Prostate gland (tissue), 2 donors: ENCODE data around the gene FYTTD1. TPM values are rescaled to one million over a fixed set of nuclear protein-coding genes. Genes with fewer than 3 reads are reported as not detected.

Source experiments
- DNase-seq: peaks from one replicate; pipeline ENCODE4 v3.0.0-alpha.2; 2019; ENCODE audit warnings: low spot score
- H3K27ac ChIP-seq, 2 donors: fragments of 200-600 bp; sonication (generic); 2 replicates each; pipeline ENCODE4 v1.5.1; 2017 to 2019
- H3K27me3 ChIP-seq: fragments of 200-600 bp; sonication (generic); replicated peaks from 2 replicates; pipeline ENCODE4 v1.5.1; 2019; ENCODE audit not compliant: insufficient read depth
- H3K36me3 ChIP-seq, 2 donors: fragments of 200-600 bp; sonication (generic); 1 replicate in 1 of 2; 2 replicates in 1 of 2; pipeline versions ENCODE4 v1.5.1 to v1.8.1; 2017 to 2019
- H3K4me1 ChIP-seq: fragments of 200-600 bp; sonication (generic); replicated peaks from 2 replicates; pipeline ENCODE4 v1.5.1; 2019
- H3K4me3 ChIP-seq, 2 donors: fragments of 200-600 bp; sonication (generic); 2 replicates each; pipeline ENCODE4 v1.5.1; 2017 to 2019
- H3K9me3 ChIP-seq: fragments of 200-600 bp; sonication (generic); 2 replicates; pipeline ENCODE4 v1.5.1; 2017
- POLR2A ChIP-seq: fragments of 450-650 bp; IDR thresholded peaks from one replicate; pipeline ENCODE4 v1.6.1; 2016; ENCODE audit warnings: antibody characterized with exemption, mild to moderate bottlenecking
- POLR2AphosphoS5 ChIP-seq: sonication (generic); formaldehyde crosslinking; IDR thresholded peaks from one replicate; pipeline ENCODE4 v1.6.1; 2017; ENCODE audit warnings: antibody characterized with exemption
- WGBS: methylation state at CpG from one replicate; pipeline ENCODE4 v1.1.5; 2018; 5-methylcytosine and 5-hydroxymethylcytosine counted together
- intact Hi-C: fragments of 100-400 bp; cut with DNase I; formaldehyde crosslinking; loops from one replicate; pipeline ENCODE4 v1.14.2; 2022
- total RNA-seq, 2 donors: library from RNA; depleted of rRNA; stranded (reverse); fragments of >200 nt; gene quantifications; one replicate each; pipeline ENCODE4 v1.1.0, GENCODE V29; 2016
- TF ChIP-seq, protein P1 (sequence below), 4 experiments: fragments of 200-600 bp in 2 of 4; fragments of 450-650 bp in 2 of 4; sonication (generic) in 2 of 4; IDR thresholded peaks; 1 replicate in 3 of 4; 2 replicates in 1 of 4; pipeline ENCODE4 v1.5.1; 2016 to 2019; ENCODE audit warnings: antibody characterized with exemption in 4 of 4, mild to moderate bottlenecking in 2 of 4, moderate library complexity in 2 of 4

Gene FYTTD1
- total RNA-seq, 2 donors from 2014 or later = 27.7 to 69.5 TPM

DNA sequence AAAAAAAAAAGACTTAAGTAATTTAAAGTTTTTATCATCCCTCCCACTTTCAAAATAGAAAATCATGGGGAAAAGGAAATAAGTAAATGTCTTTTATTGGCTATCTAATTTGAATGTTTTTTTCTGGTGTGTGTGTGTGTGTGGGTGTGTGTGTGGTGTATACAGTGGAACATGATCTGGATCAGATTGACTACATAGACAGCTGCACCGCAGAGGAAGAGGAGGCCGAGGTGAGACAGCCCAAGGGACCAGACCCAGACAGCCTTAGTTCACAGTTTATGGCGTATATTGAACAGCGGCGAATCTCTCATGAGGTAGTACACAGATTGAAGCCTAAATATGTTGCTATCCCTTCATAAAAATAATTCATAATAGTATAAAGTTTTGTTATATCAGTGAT lies 85.8 kb downstream of the FYTTD1 start:
- TF ChIP-seq POLR2AphosphoS5 (no peak), POLR2A (no peak)
- TF ChIP-seq, protein P1, sequence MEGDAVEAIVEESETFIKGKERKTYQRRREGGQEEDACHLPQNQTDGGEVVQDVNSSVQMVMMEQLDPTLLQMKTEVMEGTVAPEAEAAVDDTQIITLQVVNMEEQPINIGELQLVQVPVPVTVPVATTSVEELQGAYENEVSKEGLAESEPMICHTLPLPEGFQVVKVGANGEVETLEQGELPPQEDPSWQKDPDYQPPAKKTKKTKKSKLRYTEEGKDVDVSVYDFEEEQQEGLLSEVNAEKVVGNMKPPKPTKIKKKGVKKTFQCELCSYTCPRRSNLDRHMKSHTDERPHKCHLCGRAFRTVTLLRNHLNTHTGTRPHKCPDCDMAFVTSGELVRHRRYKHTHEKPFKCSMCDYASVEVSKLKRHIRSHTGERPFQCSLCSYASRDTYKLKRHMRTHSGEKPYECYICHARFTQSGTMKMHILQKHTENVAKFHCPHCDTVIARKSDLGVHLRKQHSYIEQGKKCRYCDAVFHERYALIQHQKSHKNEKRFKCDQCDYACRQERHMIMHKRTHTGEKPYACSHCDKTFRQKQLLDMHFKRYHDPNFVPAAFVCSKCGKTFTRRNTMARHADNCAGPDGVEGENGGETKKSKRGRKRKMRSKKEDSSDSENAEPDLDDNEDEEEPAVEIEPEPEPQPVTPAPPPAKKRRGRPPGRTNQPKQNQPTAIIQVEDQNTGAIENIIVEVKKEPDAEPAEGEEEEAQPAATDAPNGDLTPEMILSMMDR (IDR thresholded peaks at IDR 0.05) = no peak
- no peaks in the 10 kb centered on the region for H3K9me3 ChIP-seq
- peaks cover 0 to 12% of the 10 kb centered on the region in 2 donors for H3K36me3 ChIP-seq
- intact Hi-C loops = no loop called here
- H3K4me1 ChIP-seq = no peaks in the 10 kb centered on the region
- DNase-seq = no peak
- no peak overlapping the region for H3K4me3 ChIP-seq
- 95% methylated on average over 5 of the region's 5 CpGs for WGBS
- no peak overlapping the region for H3K27ac ChIP-seq
- no peaks in the 10 kb centered on the region for H3K27me3 ChIP-seq

DNA sequence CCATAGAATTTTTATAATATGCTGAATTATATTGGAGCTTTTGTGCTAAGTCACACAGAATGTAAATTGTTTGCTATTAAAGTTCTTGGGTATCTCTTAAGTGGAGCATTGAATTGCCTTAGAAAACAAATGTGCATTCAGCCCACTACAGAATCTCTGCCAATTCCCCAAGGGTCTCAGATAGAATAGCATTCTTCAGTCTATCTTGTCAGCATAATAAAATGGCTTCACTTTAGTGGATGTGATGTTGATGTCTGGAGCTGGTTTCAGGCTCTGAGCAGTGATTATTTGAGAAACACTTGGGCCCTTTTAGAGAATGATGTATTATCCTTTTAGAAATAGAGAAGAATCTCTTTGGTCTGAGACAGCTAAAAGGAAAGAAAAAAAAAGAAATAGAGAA lies 86.6 kb downstream of the FYTTD1 start:
- Histone ChIP-seq H3K27me3 (no peaks in the 10 kb centered on the region), H3K4me3 (no peak overlapping the region), H3K27ac (no peak overlapping the region), H3K36me3 (peaks cover 0 to 18% of the 10 kb centered on the region in 2 donors), H3K4me1 (no peaks in the 10 kb centered on the region), H3K9me3 (no peaks in the 10 kb centered on the region)
- TF ChIP-seq POLR2A (no peak), POLR2AphosphoS5 (no peak)
- TF ChIP-seq, protein P1 (IDR thresholded peaks at IDR 0.05) = no peak
- no peak for DNase-seq
- intact Hi-C loops = no loop called here

Other genes with a start within 250 kb of the FYTTD1 start
- 10 to 100 TPM; 41.1 to 84.3 TPM for gene BDH1, start 193.9 kb upstream of the FYTTD1 start, total RNA-seq
- 100 to 1,000 TPM in 1 of 2 donors, 10 to 100 TPM in 1; 32.2 to 121 TPM for gene RUBCN, start 13.0 kb upstream of the FYTTD1 start, total RNA-seq
- gene LRCH3, start 41.4 kb downstream of the FYTTD1 start, total RNA-seq = 100 to 1,000 TPM in 1 of 2 donors, 10 to 100 TPM in 1; 31.6 to 114 TPM
- gene RPL35A, start 200.3 kb downstream of the FYTTD1 start, total RNA-seq = 1,000 to 10,000 TPM in 1 of 2 donors, 100 to 1,000 TPM in 1; 480 to 1,367 TPM
- gene LMLN, start 210.3 kb downstream of the FYTTD1 start, total RNA-seq = 10 to 100 TPM in 1 of 2 donors, 1 to 10 TPM in 1; 6.8 to 16.9 TPM